HFFc6 (cell line): ENCODE data around the gene TTC21B. TPM values are rescaled to one million over a fixed set of nuclear protein-coding genes. Genes with fewer than 3 reads are reported as not detected.

Experiments used
- DNase-seq: peaks from one replicate; pipeline ENCODE4 v3.0.0-alpha.2; 2018
- H3K27ac Mint-ChIP-seq: 2 replicates; pipeline ENCODE4 v1.8.0; 2020; ENCODE audit warnings: mild to moderate bottlenecking, mixed read lengths
- H3K27me3 Mint-ChIP-seq: 2 replicates; pipeline ENCODE4 v1.8.0; 2021; ENCODE audit warnings: mild to moderate bottlenecking, moderate library complexity, mixed read lengths; ENCODE audit not compliant: insufficient read depth
- H3K36me3 Mint-ChIP-seq: 2 replicates; pipeline ENCODE4 v1.8.0; 2021; ENCODE audit warnings: low read depth, mixed read lengths
- H3K4me1 Mint-ChIP-seq: 2 replicates; pipeline ENCODE4 v1.8.0; 2020; ENCODE audit warnings: low read depth, mixed read lengths
- H3K4me3 Mint-ChIP-seq: 2 replicates; pipeline ENCODE4 v1.8.0; 2020; ENCODE audit warnings: mild to moderate bottlenecking, moderate library complexity, mixed read lengths
- H3K9me3 Mint-ChIP-seq: 2 replicates; pipeline ENCODE4 v1.8.0; 2020; ENCODE audit warnings: mild to moderate bottlenecking, mixed read lengths
- total RNA-seq, 6 experiments: library from RNA; stranded (reverse); fragmentation: NEBNext Ultra II Directional; extraction: Animal tissue kit (Norgen Biotek cat#: 25700); gene quantifications; 2 replicates in 1 of 6; 3 replicates in 5 of 6; pipeline ENCODE4 v1.2.3, GENCODE V29; 2021
- TF ChIP-seq, protein P1 (sequence below): fragments of 200-600 bp; sonication (generic); IDR thresholded peaks from 2 replicates; pipeline ENCODE4 v1.5.0; 2021; ENCODE audit warnings: antibody characterized with exemption, mild to moderate bottlenecking

The TTC21B gene
- total RNA-seq, 6 experiments from 2014 or later: 9.4 to 13.0 (median 10.2) TPM

DNA sequence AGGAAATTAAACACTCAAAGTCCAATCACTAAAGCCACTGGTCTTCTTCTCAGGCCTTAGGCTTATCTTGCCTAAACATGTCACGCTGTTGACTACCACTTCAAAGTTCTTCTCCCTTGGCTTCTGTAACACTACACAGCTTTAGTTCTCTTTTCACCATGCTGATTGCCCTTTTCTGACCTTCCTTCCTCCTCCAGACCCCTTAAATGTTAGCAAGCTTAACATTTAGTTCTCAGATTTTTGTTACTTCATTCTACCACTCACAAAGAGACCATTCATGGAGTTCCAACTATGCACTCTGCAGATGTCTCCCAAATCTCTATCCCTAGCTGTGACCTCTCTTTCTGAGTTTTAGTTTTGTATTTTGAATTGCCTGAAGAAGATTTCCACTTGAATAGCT, 64.4 kb downstream of the TTC21B start:
- H3K4me3 Mint-ChIP-seq: no peak overlapping the region

DNA sequence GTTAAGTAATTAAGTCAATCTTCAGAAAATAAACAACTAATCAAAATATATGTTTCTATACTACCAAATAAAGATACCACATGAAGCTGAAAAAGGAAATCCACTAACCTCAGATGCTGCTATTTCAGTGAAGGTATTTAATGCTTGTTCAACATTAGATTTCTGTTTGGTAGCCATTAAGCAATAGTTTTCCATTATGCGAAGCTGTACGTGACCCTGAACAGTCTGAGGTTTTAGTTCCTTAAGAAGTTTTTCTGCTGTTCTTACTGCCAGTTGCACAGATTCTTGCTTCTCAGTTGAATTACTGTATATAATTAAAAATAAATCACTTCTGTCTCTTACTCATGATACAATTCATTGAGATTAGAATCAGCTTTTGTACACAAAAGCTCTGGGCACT, 65.4 kb downstream of the TTC21B start:
- Mint-ChIP-seq H3K4me3 (no peak overlapping the region), H3K9me3 (no peaks in the 10 kb centered on the region), H3K27ac (no peak overlapping the region), H3K27me3 (no peaks in the 10 kb centered on the region), H3K4me1 (no peaks in the 10 kb centered on the region), H3K36me3 (no peaks in the 10 kb centered on the region; the same call in none of the 2 replicates)
- DNase-seq: no peak
- TF ChIP-seq, protein P1, sequence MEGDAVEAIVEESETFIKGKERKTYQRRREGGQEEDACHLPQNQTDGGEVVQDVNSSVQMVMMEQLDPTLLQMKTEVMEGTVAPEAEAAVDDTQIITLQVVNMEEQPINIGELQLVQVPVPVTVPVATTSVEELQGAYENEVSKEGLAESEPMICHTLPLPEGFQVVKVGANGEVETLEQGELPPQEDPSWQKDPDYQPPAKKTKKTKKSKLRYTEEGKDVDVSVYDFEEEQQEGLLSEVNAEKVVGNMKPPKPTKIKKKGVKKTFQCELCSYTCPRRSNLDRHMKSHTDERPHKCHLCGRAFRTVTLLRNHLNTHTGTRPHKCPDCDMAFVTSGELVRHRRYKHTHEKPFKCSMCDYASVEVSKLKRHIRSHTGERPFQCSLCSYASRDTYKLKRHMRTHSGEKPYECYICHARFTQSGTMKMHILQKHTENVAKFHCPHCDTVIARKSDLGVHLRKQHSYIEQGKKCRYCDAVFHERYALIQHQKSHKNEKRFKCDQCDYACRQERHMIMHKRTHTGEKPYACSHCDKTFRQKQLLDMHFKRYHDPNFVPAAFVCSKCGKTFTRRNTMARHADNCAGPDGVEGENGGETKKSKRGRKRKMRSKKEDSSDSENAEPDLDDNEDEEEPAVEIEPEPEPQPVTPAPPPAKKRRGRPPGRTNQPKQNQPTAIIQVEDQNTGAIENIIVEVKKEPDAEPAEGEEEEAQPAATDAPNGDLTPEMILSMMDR: no peak

More for the DNA sequence above, 64.4 kb downstream of the TTC21B start:
- TF ChIP-seq, protein P1: no peak
- Mint-ChIP-seq H3K36me3 (peaks cover 8% of the 10 kb centered on the region), H3K4me1 (no peaks in the 10 kb centered on the region), H3K9me3 (no peaks in the 10 kb centered on the region), H3K27ac (no peak overlapping the region), H3K27me3 (no peaks in the 10 kb centered on the region)
- no peak for DNase-seq

DNA sequence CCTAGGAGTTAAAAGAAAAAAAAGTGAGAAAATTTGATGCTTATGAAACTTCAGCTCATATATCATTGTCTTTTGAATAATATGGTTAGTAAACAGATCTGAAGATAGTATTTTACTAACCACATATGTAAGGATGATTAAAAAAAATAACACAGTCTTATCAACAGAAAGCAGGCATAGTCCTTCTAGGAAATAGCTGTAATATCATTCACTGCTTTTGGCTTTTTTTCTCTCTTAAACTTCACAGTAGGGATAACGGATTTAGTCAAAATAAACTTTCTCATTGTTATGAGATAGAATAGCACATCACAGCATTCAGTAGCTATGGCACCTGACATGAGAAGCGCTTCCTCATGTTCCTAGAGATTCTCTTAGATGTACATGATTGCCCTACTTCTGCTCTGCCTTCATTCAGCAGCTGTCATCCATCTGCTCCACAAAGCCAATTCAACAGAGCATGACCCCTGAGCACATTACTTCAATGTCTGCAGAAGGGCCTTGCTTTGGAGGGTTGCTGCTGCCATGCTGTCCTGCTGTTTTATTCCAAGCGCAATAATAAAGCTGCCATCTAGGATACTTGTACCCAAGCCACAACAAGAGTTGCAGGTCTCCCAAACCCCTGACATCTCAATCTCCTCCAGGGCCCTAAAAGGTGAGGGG, 67.0 kb downstream of the TTC21B start:
- no peaks in the 10 kb centered on the region for H3K4me1 Mint-ChIP-seq

DNA sequence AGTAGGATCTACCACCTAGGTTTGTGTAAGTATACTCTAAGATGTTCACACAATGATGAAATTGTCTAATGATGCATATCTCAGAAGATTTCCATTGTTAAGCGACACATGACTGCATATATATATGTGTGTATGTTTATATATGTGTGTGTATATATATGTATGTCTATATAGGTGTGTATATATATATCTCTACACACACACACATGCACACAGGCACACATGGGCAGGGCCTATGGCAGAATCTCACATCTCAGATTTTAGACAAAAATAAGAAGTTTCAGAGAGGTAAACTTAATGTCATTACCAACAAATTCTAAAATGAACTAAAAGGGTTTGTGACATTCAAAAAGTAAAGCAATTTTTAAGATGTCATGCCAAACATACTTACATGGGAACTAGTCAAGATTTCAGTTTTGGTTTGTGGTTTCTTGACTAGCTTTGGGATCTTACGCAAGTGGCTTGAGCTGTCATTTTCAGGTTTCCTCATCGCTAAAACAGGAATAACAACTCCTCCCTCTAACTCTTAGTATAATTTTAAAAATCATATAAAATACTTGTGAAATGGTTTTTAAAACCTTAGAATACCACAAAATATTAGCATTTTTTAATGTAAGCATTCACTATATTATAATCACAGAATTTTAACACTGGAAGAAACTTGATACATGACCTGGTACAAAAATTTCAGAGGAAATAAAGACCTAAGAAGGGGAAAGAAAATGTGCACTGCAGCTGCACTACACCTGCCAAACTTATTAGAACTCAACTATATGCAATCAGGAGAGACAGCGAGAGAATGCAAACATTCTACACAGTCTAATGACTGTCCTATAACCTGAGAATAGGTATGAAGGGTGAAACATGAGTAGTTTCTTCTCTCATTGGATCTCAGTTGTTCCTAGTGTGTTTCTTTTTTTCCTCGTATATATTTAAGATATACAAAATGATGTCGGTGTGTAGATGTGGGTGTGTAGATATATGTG, 75.7 kb downstream of the TTC21B start:
- Mint-ChIP-seq H3K36me3 (peaks cover 15% of the 10 kb centered on the region), H3K4me1 (peaks cover 8% of the 10 kb centered on the region), H3K27ac (no peak overlapping the region), H3K9me3 (no peaks in the 10 kb centered on the region), H3K4me3 (no peak overlapping the region), H3K27me3 (no peaks in the 10 kb centered on the region)
- TF ChIP-seq, protein P1: no peak
- peak; percentile 9 for DNase-seq

More for the DNA sequence above, 67.0 kb downstream of the TTC21B start:
- TF ChIP-seq, protein P1: no peak
- H3K27ac Mint-ChIP-seq: no peak overlapping the region
- no peak overlapping the region for H3K4me3 Mint-ChIP-seq
- DNase-seq: no peak
- no peaks in the 10 kb centered on the region for H3K9me3 Mint-ChIP-seq
- H3K36me3 Mint-ChIP-seq: peaks cover 5% of the 10 kb centered on the region
- H3K27me3 Mint-ChIP-seq: no peaks in the 10 kb centered on the region

DNA sequence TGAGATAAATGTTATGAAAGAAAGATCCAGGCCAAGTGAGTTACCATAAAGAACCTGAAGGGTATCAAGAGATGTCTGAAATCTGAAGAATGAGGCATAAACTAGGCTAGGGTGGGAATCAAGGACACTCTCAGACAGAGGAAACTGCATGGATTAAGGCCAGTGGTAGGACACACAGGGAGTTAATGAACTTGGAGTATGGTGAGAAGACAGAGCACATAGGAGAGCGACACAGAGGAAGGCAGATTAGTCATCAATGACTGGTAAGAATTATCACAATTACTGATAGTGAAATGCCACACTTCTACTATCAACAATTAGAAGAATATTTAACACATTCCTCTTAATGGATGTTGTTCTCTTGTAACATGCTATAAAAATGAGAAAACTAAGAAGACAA, 76.9 kb downstream of the TTC21B start:
- H3K4me1 Mint-ChIP-seq: peaks cover 16% of the 10 kb centered on the region
- H3K27me3 Mint-ChIP-seq: no peaks in the 10 kb centered on the region
- TF ChIP-seq, protein P1: no peak
- H3K36me3 Mint-ChIP-seq: peaks cover 16% of the 10 kb centered on the region
- no peaks in the 10 kb centered on the region for H3K9me3 Mint-ChIP-seq
- no peak overlapping the region for H3K4me3 Mint-ChIP-seq
- no peak for DNase-seq
- peak overlapping the region; percentile 1; the same call in 1 of the 2 replicates for H3K27ac Mint-ChIP-seq
